Activated T-cell treated with anti-CD3 and anti-CD28 coated beads for 48 hours (primary cell): Measurements from ENCODE around the gene QSOX2.

Experiments used
- DNase-seq: peaks from one replicate; pipeline ENCODE4 v3.0.0-alpha.2; 2020; ENCODE audit warnings: low read depth

QSOX2 gene

DNA sequence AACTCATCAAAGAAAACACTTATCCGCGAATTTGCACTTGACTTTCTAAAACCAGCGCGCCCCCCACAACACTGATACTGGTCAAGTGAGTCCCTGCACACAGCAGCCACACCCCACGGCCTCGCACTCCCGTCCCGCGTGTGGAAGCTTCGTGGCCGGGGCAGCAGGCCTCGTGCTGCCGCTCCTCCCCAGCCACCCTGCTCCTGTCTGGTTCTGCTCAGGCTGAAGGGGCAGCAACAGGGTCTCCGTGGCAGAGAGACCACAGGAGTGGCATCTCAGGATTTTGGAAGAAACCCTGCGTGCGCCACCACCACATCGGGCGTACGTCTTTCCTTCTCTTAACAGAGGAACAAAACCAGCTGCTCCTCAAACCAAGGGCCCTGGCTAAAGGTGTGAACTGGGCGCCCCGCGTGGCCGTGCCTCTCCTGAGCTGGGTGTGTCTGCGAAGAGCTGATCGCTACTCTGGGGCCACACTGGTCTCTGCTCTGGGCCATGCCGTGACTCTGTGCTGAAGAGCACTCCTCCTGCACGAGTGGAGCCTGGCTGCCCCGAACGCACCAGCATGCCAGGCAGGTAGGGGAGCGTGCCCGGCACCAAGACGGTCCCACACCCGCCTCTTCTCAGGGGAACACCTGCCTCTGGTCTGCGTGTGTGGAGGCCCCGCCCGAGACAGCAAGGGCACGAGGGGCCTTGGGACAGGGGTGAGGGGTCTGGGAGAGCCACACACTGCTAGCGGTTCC is 23.3 kb downstream of the QSOX2 start:
- no peak for DNase-seq

DNA sequence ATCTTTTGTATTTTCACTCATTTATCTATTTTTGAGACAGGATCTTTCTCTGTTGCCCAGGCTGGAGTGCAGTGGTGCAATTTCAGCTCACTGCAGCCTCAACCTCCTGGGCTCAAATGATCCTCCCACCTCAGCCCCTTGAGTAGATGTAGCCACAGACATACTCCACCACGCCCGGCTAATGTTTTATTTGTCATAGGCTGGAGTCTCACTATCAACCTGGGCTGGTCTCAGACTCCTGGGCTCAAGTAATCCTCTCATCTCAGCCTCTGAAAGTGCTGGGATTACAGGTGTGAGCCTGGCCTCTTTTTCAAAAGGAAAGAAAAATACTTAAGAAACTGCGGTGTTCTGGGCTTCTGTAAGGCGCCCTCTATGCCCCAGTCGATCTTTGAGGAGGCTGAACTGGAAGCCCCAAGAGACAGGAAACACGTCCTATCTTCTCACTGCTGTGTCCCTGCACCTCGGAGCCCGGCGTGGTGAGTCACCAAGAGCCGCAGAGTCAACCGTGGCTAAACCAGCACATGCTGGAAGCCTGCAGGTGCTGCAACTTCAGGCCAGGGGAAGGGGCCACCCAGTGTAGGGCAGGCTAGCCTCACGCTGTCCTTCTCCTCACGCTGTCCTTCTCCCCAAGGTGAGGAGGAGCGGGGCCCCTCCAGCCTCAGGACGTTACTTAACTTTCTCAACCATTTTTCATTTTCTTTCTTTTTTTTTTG is 25.4 kb downstream of the QSOX2 start:
- DNase-seq: no peak

DNA sequence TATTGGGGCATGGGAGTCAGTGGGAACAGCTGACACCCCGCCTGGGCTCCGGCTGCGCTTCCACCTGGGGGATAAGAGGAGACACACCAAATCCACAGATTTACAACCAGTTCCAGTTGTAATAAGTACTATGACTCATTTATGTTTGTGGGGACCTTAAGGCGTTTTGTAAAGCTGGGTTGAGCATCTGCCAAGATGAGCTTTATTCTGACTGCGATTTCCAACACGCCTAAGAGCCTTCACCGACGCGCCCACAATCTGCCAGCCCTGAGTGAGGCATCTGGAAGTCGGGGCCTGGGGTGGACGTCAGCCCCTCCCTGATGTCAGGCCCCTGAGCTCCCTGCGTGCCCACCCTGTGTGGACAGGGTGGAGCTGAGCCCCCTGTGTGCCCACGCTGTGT is 26.3 kb downstream of the QSOX2 start:
- no peak for DNase-seq

DNA sequence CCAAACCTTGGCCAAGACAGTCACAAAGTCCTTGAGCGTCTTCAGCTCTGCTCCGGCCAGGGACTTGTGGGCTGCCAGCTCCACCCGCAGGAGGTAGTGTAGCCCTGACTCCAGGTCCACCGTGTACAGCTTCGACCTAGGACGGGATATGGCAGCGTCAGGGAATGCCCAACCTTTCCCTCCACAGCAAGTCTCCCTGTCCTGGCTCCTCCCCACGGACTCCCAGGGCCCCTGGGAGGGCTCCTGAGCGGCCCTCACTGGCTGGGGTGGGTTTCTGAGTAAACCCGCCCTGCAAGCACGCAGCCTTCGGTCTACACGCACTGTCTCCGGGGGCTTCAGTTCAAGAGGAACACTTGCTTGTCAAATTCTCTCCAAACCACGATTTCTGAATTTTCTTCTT is 26.9 kb downstream of the QSOX2 start:
- no peak for DNase-seq

DNA sequence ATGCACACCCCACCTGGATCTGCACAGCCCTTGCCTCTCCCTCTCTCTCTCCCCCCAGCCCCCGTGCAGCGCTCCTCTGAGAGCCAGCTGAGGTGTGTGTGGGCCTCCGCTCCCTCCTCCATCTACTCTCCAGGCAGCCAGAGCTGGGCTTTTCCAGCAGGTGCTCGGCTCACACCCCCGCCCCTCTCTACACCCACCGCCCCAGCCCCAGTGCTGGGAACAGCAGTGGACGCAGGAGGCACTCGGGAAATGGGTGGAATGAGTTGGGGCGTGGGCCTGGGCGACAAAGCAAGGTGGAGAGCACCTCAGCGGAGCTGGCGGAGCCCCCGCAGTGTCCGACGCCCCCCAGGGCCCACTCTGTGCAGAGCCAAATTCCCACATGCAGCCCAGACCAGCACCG is 27.3 kb downstream of the QSOX2 start:
- DNase-seq: no peak

DNA sequence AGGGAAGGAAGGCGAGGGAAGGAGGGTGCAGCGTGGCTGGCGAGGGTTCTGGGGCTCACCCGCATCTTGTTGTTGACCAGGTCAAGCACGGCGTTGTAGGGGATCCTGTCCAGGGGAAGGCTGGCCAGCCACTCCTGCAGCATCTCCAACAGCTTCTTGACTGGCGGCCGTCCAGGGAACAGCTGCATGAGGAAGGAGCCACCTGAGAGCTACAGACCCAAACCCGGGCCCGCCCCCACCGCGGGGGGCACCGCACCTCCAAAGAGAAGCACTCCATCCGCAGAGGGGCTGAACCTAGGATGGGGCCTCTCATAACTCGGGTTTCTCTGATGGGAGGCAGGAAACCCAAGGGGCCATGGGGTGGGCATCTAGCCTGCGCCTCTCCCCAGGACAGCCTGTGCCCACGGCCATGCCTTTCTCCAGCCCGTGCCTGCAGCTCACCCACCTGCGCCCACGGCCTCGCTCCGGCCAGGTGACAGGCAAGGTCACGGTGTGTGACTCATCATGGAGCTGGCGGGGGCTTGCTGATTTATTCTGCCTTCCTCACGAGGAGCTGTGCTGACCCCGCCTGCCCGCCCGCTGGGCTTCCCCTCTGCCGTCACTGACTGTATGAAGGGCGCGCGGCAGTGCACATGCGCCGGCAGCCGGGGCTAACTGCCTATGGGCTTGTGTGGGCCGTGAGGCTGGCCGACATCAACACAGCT is 28.9 kb downstream of the QSOX2 start:
- no peak for DNase-seq

DNA sequence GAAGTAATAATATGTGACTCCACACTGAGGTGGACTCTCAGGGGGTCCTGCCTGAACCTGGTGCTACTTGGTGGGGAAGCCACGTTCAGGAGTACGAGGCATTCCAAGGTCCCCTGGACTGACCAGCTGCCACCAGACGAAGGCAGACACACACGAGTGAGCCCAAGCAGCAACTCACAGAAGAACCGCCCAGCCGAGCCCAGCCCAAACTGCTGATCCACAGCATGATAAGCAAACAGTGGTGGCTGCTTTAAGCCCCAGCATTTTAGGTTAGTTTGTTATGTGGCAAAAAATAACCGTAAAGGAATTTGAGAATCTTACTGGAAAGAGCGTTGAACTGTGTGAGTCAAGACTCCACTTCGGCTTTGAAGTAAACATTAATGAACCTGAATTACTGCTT is 31.9 kb downstream of the QSOX2 start:
- DNase-seq: no peak

DNA sequence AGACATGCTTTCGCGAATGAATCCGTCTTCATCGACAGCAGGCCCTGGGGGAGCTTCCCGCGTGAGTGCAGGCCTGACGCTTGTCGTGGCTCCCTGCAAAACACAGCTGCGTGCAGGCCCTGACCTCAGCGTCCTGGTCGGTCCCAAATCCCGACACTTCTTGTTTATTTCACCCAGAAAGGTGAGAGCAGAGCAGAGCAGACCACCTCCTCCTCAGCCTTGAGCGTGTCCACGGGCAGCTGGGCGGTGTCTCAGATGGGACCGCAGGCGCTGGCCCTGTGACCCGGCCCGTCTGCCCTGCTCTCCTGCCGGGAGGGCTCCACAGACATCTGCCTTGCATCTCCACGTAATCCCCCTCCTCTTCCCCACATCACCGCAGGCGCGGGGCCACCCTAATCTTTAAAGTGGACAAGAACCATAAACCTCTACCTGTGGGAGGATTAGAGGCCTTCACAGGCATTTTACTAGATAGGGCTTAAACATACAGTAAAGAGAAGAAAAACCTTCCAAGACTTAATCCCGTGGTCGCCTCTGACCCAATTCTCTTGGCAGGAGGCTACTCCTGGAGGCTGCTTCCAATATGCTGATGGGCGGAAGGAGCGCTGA is 33.2 kb downstream of the QSOX2 start:
- DNase-seq: no peak

DNA sequence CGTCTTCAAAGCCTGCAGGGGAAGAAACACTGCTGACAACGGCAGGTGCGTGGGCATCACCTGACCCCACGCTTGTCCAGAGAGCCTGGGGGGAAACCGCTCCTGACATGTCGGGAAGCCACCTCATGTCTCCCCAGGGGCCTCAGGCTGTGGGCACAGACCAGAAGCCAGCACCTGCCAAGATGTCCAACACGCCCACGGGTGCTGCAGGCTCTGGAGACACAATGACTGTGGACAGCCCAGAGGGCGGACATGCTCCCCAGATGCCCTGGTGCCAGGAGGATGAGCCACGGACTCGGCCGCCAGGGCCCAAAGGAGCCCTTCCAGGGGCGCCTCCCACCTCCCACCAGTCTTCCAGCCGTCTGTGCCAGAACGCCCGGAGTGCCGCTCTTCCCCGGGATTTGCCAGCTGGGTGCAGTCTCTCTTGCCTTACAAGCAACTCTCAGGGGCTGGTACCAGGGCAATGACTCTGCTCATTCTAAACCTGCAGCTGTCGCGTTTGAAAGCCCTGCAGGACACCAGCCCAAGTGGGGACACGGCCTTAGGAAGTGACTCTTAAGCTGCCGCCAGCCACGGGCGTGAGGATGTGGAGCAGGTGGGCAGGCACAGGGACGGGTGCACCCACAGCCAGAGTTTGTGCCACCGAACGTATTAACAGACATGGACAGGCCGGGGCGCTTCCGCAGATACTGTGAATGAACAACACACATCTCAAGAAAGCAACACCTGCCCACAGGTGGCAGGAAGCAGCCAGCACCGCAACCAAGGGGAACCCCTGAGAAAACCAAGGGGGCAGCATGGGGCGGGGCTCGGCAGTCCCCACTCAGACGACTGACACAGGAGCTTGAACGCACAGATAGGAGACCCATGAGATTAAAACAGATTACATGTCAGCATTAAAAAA is 33.9 kb downstream of the QSOX2 start:
- no peak for DNase-seq

DNA sequence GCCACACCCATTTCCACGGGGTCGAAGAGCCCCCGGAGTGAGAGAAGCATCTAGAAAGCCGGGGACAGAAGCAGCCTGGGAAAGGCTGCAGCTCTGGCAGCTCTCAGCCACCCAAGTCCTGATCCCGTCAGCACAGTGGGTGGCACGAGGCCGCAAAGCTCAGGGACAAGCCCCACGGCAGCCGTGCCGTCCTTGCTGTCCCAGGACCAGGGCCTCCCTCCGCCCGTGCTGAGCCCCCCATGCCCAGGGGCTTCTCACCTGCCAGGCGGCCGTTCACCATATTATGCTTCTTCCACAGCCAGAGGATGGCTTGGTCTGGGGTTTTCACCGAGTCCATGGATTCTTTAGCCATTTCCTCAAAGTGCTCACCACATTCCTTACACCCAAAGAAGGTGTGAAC is 34.6 kb downstream of the QSOX2 start:
- no peak for DNase-seq

DNA sequence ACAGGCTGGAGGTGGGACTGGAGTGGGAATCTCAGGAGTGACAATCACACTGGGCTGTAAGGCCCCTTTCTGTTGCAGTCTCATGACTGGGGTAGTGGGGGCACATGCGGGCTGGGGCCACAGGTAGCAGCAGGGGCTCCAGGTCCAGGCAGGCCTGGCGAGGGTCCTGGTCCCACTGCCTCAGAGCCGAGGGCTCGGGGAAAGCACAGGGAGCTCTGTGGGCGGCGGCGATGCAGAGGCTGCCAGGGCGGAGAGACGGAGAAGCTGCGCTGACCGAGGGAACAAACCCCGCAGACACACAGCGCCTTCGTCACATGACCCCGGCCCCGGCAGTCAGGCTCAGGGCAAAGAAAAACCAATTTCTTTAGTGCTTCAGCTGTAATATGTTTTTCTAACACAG is 35.3 kb downstream of the QSOX2 start:
- no peak for DNase-seq

DNA sequence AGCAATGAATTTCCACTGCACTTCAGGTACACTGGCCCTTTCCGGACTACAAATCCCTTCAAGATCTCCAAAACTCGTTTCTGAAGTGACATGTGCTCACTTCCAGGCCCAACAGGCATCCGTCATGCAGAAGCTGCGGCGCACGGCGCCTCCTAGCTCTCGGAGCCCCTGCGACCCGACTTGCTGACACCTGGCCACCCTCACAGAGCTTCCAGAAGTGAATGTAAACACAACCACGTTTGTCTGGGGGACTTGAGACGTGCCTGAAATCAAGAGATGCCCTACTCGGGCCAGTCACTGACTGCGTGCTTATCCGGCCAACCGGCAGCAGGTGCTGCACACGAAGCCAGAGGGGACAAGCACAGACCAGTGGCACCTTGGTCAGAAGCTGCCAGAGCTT is 35.8 kb downstream of the QSOX2 start:
- DNase-seq: no peak

DNA sequence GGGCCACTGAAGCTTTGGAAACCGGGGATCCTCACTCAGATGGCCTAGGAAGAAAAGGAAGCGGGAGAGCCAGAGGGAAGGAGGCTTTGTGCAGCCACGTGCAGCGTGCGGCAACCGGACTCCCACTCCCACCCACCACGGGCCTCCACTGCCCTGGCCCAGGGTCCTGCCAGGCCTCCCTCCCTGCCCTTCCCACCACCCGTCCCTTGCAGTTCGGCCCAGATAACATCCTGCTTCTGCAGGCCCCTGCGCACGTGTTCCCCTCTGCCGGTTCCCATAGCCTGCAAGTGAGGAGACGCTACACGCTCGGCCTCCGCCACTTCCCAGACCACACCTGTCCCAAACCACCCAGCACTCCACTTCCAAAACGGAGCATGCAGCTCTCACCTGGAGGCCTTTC is 36.4 kb downstream of the QSOX2 start:
- no peak for DNase-seq

DNA sequence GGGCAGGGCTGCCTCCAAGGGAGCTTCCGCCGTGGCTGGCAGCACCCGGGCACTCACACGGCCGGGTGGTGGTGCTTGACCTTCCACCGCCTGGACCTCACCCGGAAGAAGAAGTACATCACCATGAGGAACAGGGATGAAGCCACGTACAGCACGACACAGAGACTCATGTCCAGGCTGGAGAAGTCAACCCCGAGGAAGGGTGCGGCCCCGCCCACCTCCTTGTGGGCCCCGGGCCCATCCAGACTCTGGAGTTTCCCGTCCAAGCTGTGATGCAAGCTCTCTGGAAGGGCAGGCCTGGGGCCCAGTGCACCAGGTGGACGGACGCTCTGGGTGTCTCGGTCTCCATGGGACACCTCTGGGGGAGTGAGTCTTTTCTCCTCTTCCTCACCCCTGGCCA is 36.9 kb downstream of the QSOX2 start:
- no peak for DNase-seq

DNA sequence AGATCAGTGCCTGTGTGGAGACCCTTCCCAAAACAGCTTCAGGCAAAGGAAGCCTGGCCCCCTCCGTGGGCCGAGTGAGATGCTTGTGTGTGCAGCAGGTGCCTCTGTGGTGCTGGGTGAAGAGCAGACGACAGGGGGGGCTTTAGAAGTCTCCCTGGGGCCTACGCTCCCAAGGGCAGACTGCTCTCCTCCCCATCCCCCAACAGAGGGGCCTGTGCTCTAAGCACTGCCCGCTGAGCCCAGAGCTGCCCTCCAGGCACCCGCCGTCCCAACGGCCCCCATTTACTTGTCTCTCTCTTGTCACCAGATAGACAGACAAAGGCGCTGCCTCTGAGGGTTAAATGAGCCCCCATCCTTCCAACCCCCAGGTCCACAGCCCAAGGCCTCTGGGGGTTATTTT is 38.0 kb downstream of the QSOX2 start:
- DNase-seq: no peak

DNA sequence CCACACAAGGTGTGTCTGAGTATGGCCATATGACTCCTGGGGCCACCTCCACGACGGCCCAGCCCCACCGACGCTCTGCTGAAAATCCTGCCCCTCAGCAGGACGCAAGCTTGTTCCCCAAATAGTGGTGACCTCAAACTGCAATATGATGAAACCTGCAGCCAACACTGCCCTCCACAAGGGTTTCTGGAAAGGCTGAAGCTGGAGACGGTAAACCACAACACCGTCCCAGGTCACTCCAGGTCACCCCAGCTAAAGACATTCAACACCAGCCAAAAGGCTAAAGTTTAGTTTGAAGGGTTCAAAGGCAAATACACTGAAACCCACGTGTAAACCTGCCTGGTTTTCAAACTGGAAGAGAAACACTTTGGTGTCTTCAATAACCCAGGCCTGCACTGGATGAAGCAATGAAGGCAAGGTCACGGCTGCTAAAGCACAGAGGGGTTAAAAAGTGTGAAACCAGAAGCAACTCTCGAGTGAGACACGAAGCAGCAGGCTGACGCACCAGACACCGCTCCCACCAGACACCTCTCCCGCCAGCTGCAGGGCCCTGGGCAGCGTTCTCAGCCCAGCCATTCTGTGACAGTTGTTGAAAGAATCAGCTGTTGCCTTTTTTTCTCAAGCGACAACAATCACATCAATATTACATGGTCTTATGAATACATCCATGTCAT is 38.9 kb downstream of the QSOX2 start:
- DNase-seq: no peak

DNA sequence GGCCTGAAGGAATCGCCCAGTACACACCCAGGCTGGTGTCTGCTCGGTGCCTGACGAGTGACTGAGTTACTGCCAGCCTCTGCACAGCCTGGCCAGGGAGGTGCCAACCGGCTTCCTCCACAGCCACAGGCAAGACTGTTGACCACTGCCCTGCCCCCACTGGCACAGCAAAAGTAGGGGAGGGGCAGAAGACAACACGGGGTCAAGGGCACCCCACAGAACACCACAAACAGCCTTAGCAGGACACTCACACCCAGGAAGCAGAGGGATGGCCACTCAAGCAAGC is 40.0 kb downstream of the QSOX2 start:
- no peak for DNase-seq

DNA sequence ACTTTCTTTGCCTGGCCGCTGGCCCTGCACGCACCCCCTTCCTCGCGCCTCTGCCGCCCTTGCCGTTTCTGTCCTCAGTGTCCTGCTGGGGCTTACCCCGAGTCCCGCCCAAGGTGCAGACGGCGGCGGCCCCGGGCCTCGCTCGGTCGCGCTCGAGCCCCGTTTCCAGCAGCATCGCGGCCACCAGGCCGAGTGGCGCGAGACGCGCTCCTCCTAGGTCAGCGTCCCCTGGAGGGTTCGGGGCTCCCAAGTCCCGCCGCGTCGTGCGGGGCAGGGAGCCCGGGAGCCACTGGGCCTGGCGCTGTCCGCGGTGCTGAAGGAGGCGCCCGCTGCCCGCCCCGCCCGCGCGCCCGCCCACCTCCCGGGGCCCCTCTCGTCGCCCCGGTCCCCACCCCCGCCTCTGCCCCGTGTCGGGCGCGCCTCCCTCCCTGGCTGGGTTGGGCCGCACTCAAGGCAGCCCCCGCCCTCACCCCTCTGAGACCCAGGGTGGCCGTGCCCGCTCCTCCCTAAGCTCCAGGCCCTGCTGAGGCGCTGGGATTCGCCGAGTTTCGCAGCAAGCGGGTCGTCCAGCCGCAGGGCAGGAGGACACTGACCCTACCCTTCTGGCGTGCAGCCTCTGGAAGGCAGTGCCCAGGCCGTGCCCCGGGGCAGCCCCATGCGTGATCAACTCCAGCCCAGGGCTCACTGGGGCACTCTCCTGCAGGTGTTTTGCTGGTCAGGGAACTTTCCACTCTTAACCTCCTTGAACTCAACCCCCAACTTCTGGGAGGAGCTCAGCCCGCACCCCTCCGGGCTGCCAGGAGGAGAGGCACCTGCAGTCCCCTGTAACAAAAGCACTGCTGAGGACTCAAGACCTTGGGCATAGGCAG is 40.5 kb downstream of the QSOX2 start, which contains the start of gene LHX3:
TSS of gene LHX3 (minus strand) at position 291 of the 869 bp plus-strand sequence. CDS start at position 175, 116 bp downstream.
- DNase-seq: no peak

DNA sequence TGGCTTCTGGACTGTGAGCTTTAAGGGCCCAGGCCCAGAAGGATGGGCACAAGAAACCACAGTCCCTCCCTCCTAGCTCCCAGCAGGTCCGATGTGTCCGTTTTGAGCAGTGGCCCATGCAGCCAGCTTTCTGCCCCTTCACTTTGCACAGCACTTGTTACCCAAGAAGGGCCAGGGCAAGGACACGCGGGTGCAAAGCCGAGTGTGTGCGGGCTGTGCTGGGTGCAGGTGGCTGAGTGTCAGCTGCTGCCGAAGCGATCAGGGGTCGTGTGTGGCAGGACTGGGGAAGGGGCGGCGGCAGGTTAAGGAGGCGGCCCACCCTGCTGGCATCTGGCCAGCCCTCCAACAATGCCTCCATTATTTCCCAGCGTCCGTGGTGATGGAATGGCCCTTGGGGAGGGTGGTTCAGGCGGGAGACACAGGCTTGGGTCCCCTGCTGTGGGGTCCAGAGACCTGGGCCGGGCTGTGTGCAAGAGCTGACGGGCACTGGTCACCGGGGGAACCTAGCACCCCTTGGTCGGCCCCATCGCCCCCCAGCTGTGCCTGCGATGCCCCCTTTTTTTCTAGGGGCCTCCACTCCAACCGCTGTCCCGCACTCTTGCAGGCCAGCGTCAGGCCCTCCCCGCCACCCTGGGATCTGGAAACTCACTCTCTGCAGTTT is 41.3 kb downstream of the QSOX2 start:
- DNase-seq: no peak
